H7 (cell line): Measurements from ENCODE around the gene DUSP8. TPM values are rescaled to one million over a fixed set of nuclear protein-coding genes. Genes with fewer than 3 reads are reported as not detected.

Source experiments
- DNase-seq: peaks from one replicate; pipeline ENCODE4 v3.0.0; 2012
- H3K27me3 ChIP-seq: 2 replicates; pipeline ENCODE4 v1.6.0; 2011; ENCODE audit warnings: mild to moderate bottlenecking, low read length; ENCODE audit not compliant: control insufficient read depth, insufficient read depth
- H3K36me3 ChIP-seq: replicated peaks from 2 replicates; pipeline ENCODE4 v1.5.1; 2011; ENCODE audit warnings: low read length; ENCODE audit not compliant: control insufficient read depth, insufficient read depth
- H3K4me3 ChIP-seq: 2 replicates; pipeline ENCODE4 v1.5.1; 2011; ENCODE audit warnings: low read depth, mild to moderate bottlenecking, control low read depth, low read length, moderate library complexity; ENCODE audit not compliant: insufficient read depth
- total RNA-seq: library from RNA; depleted of rRNA; stranded (reverse); fragments of >200 nt; shearing (Covaris generic); gene quantifications from 2 replicates; pipeline ENCODE4 v1.2.3, GENCODE V29; 2014

DUSP8 gene
- total RNA-seq, 1 experiment from 2014 or later, result 1.7 TPM

GRCh38 chr11:1542267-1542666 is 29.8 kb downstream of the DUSP8 start:
- Histone ChIP-seq H3K36me3 (no peaks in the 10 kb centered on the region), H3K27me3 (peaks cover 28% of the 10 kb centered on the region), H3K4me3 (no peak overlapping the region)
- DNase-seq, result peak; percentile 53

GRCh38 chr11:1541474-1542204 is 30.4 kb downstream of the DUSP8 start:
- no peaks in the 10 kb centered on the region for H3K36me3 ChIP-seq
- DNase-seq, result no peak
- peaks cover 22% of the 10 kb centered on the region for H3K27me3 ChIP-seq
- H3K4me3 ChIP-seq, result no peak overlapping the region

GRCh38 chr11:1540074-1540473 is 32.0 kb downstream of the DUSP8 start:
- Histone ChIP-seq H3K4me3 (no peak overlapping the region), H3K27me3 (peaks cover 13% of the 10 kb centered on the region; the same call in 1 of the 2 replicates), H3K36me3 (no peaks in the 10 kb centered on the region)
- no peak for DNase-seq

- Histone ChIP-seq H3K4me3 (no peak overlapping the region), H3K36me3 (no peaks in the 10 kb centered on the region), H3K27me3 (peaks cover 10% of the 10 kb centered on the region; the same call in 1 of the 2 replicates)
- no peak for DNase-seq
Measured at GRCh38 chr11:1538153-1538552, 33.9 kb downstream of the DUSP8 start.

- Histone ChIP-seq H3K4me3 (no peak overlapping the region), H3K36me3 (no peaks in the 10 kb centered on the region), H3K27me3 (peaks cover 10% of the 10 kb centered on the region; the same call in 1 of the 2 replicates)
- no peak for DNase-seq
Measured at GRCh38 chr11:1536065-1536843, 35.8 kb downstream of the DUSP8 start.

GRCh38 chr11:1534682-1535081 is 37.4 kb downstream of the DUSP8 start:
- Histone ChIP-seq H3K36me3 (no peaks in the 10 kb centered on the region), H3K27me3 (peaks cover 7% of the 10 kb centered on the region; the same call in 1 of the 2 replicates), H3K4me3 (no peak overlapping the region)
- no peak for DNase-seq

- Histone ChIP-seq H3K4me3 (no peak overlapping the region), H3K36me3 (no peaks in the 10 kb centered on the region), H3K27me3 (peaks cover 7% of the 10 kb centered on the region; the same call in 1 of the 2 replicates)
- DNase-seq, result no peak
Measured at GRCh38 chr11:1534171-1534570, 37.9 kb downstream of the DUSP8 start.

- Histone ChIP-seq H3K27me3 (peaks cover 6% of the 10 kb centered on the region; the same call in 1 of the 2 replicates), H3K36me3 (no peaks in the 10 kb centered on the region), H3K4me3 (no peak overlapping the region)
- DNase-seq, result no peak
Measured at GRCh38 chr11:1533342-1533725, 38.7 kb downstream of the DUSP8 start.

- no peak for DNase-seq
- H3K27me3 ChIP-seq, result peaks cover under 1% of the 10 kb centered on the region; the same call in 1 of the 2 replicates
- no peaks in the 10 kb centered on the region for H3K36me3 ChIP-seq
- H3K4me3 ChIP-seq, result no peak overlapping the region
Measured at GRCh38 chr11:1532606-1533341, 39.3 kb downstream of the DUSP8 start.

- Histone ChIP-seq H3K27me3 (no peaks in the 10 kb centered on the region), H3K36me3 (no peaks in the 10 kb centered on the region), H3K4me3 (no peak overlapping the region)
- peak; percentile 52 for DNase-seq
Measured at GRCh38 chr11:1532014-1532586, 40.0 kb downstream of the DUSP8 start.

GRCh38 chr11:1531449-1532013 is 40.5 kb downstream of the DUSP8 start:
- Histone ChIP-seq H3K27me3 (no peaks in the 10 kb centered on the region), H3K4me3 (no peak overlapping the region), H3K36me3 (no peaks in the 10 kb centered on the region)
- DNase-seq, result peak; percentile 48

GRCh38 chr11:1530686-1531448 is 41.2 kb downstream of the DUSP8 start:
- H3K36me3 ChIP-seq, result no peaks in the 10 kb centered on the region
- H3K27me3 ChIP-seq, result no peaks in the 10 kb centered on the region
- no peak for DNase-seq
- no peak overlapping the region for H3K4me3 ChIP-seq

- Histone ChIP-seq H3K4me3 (no peak overlapping the region), H3K36me3 (no peaks in the 10 kb centered on the region), H3K27me3 (no peaks in the 10 kb centered on the region)
- DNase-seq, result peak; percentile 69
Measured at GRCh38 chr11:1529774-1530173, 42.3 kb downstream of the DUSP8 start.
